Activated CD8-positive, alpha-beta T cell treated with anti-CD3 and anti-CD28 coated beads for 36 hours (primary cell): ENCODE results near the gene FJX1. TPM values are rescaled to one million over a fixed set of nuclear protein-coding genes. Genes with fewer than 3 reads are reported as not detected.

ENCODE experiments used
- ATAC-seq: fragments of 200-7000 bp; cut with Tn5 transposase; one replicate; pipeline ENCODE4 v1.10.0; 2021; ENCODE audit warnings: mild to moderate bottlenecking, moderate library complexity
- CTCF ChIA-PET: fragments of 350-600 bp; sonication (Branson Sonifier 250); formaldehyde crosslinking; loops from one replicate; lab custom pipeline; 2021; ENCODE audit warnings: antibody characterized with exemption; lab: Charles Lee
- POLR2A ChIA-PET: fragments of 350-600 bp; sonication (Branson Sonifier 250); formaldehyde crosslinking; loops from one replicate; lab custom pipeline; 2021; ENCODE audit warnings: antibody characterized with exemption; lab: Charles Lee
- DNase-seq: peaks from one replicate; pipeline ENCODE4 v3.0.0-alpha.2; 2020
- H3K27ac Mint-ChIP-seq: one replicate; pipeline ENCODE4 v1.8.0; 2021; ENCODE audit warnings: mild to moderate bottlenecking, mixed read lengths
- H3K27me3 Mint-ChIP-seq: one replicate; pipeline ENCODE4 v1.8.0; 2021; ENCODE audit warnings: mixed read lengths
- H3K36me3 Mint-ChIP-seq: one replicate; pipeline ENCODE4 v1.8.0; 2021; ENCODE audit warnings: low read depth, mixed read lengths
- H3K4me1 Mint-ChIP-seq: one replicate; pipeline ENCODE4 v1.8.0; 2021; ENCODE audit warnings: low read depth, mixed read lengths
- H3K4me3 Mint-ChIP-seq: one replicate; pipeline ENCODE4 v1.8.0; 2021; ENCODE audit warnings: mild to moderate bottlenecking, moderate library complexity, mixed read lengths
- H3K9me3 Mint-ChIP-seq: one replicate; pipeline ENCODE4 v1.8.0; 2021; ENCODE audit warnings: mixed read lengths
- intact Hi-C: fragments of 100-400 bp; cut with micrococcal nuclease; formaldehyde crosslinking; loops from one replicate; pipeline ENCODE4 v1.10.0; 2022
- total RNA-seq, 2 experiments: library from RNA; stranded (reverse); gene quantifications; one replicate each; pipeline ENCODE4 v1.2.3, GENCODE V29; 2021
- TF ChIP-seq, protein P1 (sequence below): fragments of 200-600 bp; IDR thresholded peaks from one replicate; pipeline ENCODE4 v1.8.0; 2022; ENCODE audit warnings: antibody characterized with exemption, mild to moderate bottlenecking

Gene FJX1
- total RNA-seq, 2 experiments from 2014 or later: 1.4 to 2.1 TPM

DNA sequence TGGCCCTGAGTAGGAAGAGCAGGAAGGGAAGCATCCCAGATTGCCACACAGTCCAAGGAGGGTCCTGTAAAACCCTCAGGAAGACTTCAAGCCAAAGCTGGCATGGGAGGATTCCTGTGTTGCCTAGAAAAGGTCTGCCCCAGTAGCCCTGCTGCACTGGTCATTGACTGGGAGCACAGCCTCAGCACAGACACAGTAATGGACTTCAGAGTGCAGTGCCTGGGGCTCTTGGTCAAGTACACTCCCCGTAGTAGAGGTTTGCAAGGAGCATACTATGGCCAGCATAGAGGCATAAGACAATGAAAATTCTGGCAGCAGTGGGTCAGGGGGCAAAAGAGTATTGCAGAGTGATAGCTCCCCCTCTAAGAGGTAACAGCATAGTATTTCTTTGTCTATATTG, 36.2 kb upstream of the FJX1 start:
- Mint-ChIP-seq H3K36me3 (no peaks in the 10 kb centered on the region), H3K9me3 (no peaks in the 10 kb centered on the region), H3K4me1 (no peaks in the 10 kb centered on the region), H3K4me3 (no peak overlapping the region), H3K27me3 (peaks cover 34% of the 10 kb centered on the region), H3K27ac (no peak overlapping the region)
- CTCF ChIA-PET: interaction anchor here (0.6 to 0.9 kb wide), 2 partner anchors 162 to 911 kb away, joined by 3 read pairs; no protein-coding TSS in a partner anchor
- TF ChIP-seq, protein P1, sequence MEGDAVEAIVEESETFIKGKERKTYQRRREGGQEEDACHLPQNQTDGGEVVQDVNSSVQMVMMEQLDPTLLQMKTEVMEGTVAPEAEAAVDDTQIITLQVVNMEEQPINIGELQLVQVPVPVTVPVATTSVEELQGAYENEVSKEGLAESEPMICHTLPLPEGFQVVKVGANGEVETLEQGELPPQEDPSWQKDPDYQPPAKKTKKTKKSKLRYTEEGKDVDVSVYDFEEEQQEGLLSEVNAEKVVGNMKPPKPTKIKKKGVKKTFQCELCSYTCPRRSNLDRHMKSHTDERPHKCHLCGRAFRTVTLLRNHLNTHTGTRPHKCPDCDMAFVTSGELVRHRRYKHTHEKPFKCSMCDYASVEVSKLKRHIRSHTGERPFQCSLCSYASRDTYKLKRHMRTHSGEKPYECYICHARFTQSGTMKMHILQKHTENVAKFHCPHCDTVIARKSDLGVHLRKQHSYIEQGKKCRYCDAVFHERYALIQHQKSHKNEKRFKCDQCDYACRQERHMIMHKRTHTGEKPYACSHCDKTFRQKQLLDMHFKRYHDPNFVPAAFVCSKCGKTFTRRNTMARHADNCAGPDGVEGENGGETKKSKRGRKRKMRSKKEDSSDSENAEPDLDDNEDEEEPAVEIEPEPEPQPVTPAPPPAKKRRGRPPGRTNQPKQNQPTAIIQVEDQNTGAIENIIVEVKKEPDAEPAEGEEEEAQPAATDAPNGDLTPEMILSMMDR: no peak
- intact Hi-C loops: no loop called here
- ATAC-seq: no peak
- DNase-seq: no peak
- POLR2A ChIA-PET: no interaction called here

DNA sequence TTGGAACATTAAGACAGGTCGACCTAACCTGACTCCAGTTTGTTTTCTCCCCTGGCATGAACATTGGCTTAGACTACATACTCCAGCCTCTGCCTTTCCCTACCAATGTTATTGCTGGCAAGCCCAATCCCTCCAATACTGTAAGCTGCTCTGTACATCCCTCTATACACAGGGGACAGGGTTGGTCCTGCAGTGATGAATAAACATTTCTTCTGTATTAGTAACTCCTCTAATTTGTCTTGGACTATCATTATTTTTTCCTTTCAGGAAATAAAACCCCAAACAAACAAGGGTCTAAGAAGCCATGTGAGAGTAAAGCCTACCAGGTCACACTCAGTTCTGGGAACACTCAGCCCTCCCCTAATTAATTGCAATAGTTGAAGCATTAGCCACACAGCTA, 35.1 kb upstream of the FJX1 start:
- POLR2A ChIA-PET: no interaction called here
- TF ChIP-seq, protein P1: no peak
- no peak overlapping the region for H3K27ac Mint-ChIP-seq
- no peak overlapping the region for H3K4me3 Mint-ChIP-seq
- no peaks in the 10 kb centered on the region for H3K36me3 Mint-ChIP-seq
- DNase-seq: no peak
- H3K9me3 Mint-ChIP-seq: no peaks in the 10 kb centered on the region
- CTCF ChIA-PET: interaction anchor here (0.9 kb wide), 1 partner anchor 910 kb away, joined by 3 read pairs; no protein-coding TSS in a partner anchor
- H3K27me3 Mint-ChIP-seq: peaks cover 36% of the 10 kb centered on the region
- intact Hi-C loops: no loop called here
- H3K4me1 Mint-ChIP-seq: no peaks in the 10 kb centered on the region
- no peak for ATAC-seq

DNA sequence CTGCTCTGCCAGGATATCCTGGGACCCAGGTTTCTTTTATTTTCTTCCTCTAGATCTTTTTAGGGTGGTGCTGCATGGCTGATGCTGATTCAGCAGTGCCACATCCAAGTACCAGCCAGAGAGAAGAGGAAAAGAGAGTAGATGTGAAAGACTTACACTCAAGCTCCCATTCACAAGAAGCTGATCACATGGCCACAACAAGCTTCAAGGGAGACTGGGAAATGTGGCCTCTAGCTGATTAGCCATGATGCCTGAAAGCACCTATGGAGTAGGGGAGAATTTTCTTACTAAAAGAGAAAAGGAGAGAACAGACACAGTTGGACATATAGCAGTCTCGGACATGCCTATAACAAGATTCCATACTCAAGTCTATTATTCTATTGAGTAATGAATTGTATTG, 34.4 kb upstream of the FJX1 start:
- no peaks in the 10 kb centered on the region for H3K9me3 Mint-ChIP-seq
- H3K4me3 Mint-ChIP-seq: no peak overlapping the region
- DNase-seq: no peak
- no peaks in the 10 kb centered on the region for H3K36me3 Mint-ChIP-seq
- intact Hi-C loops: no loop called here
- TF ChIP-seq, protein P1: no peak
- CTCF ChIA-PET: no interaction called here
- POLR2A ChIA-PET: no interaction called here
- ATAC-seq: no peak
- H3K27ac Mint-ChIP-seq: no peak overlapping the region
- peaks cover 36% of the 10 kb centered on the region for H3K27me3 Mint-ChIP-seq
- H3K4me1 Mint-ChIP-seq: no peaks in the 10 kb centered on the region

DNA sequence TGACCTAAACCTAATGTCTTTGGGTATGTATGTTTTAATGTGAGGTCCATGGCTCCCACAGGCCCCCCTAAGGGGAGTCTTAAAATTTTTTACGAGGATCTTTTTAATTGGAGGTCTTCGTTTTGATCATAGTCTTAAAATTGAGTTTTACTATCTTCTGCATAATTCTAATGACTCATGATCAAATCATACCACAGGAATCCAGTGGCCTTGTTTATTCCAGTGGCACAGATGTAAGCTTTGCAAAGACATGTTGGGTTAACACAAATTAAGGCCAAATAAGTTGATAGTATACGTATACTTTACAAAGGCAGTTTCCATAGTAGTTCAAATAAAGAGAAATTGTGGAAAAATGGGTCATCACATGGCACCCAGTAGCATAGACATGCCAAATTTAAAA, 33.9 kb upstream of the FJX1 start:
- Mint-ChIP-seq H3K4me1 (no peaks in the 10 kb centered on the region), H3K27ac (no peak overlapping the region), H3K4me3 (no peak overlapping the region), H3K9me3 (no peaks in the 10 kb centered on the region), H3K36me3 (no peaks in the 10 kb centered on the region), H3K27me3 (peaks cover 39% of the 10 kb centered on the region)
- POLR2A ChIA-PET: no interaction called here
- intact Hi-C loops: no loop called here
- no peak for DNase-seq
- CTCF ChIA-PET: no interaction called here
- TF ChIP-seq, protein P1: no peak
- no peak for ATAC-seq

DNA sequence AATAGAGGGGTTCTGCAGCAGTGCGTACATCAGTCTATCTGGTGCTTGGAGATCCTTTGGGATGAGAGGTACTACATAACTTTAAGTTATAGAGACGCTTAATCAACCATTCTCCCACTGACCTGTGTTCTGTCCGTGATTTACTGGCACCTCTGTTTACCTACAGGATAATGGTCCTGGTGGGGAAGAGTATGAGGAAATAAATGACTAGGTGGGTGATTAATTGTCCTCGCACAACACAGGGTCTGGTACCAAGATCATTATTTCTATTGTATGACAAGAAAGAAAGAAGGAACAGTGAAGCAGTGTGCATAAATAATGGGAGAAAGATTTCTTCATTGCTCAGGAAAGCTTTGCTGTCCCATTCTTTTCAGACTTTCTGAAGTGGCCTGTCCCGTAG, 32.8 kb upstream of the FJX1 start:
- Mint-ChIP-seq H3K9me3 (no peaks in the 10 kb centered on the region), H3K27me3 (peaks cover 41% of the 10 kb centered on the region), H3K4me1 (no peaks in the 10 kb centered on the region), H3K27ac (no peak overlapping the region), H3K4me3 (no peak overlapping the region), H3K36me3 (no peaks in the 10 kb centered on the region)
- ATAC-seq: no peak
- intact Hi-C loops: no loop called here
- ChIA-PET POLR2A (no interaction called here), CTCF (no interaction called here)
- TF ChIP-seq, protein P1: no peak
- DNase-seq: no peak
